ENCODE measurements around the gene GALK1.

Gene GALK1

DNA sequence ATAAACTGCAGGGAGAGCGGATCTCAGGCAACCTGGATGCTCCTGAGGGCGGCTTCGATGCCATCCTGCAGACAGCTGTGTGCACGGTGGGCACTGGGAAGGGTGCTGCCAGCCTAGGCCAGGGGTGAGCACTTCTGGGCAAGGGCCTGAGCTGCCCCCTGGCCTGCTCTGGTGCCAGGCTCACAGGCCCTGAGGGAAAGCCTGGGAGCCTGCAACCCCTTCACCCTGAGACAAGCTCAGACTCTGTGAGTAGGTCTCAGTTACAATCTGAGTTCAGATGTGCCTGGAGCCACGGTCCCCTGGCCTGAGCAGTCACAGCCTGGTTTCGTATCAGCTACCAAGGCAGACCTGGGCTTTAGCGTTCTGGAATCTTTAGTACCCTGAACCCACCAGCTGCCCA lies 35.6 kb downstream of the GALK1 start:
- Histone ChIP-seq H3K4me1 (ENCODE audit: control insufficient read depth, insufficient read depth, low read length) (no peaks in the 10 kb centered on the region), H3K27me3 (ENCODE audit: control insufficient read depth, insufficient read depth, low read length) (no peaks in the 10 kb centered on the region), H3K27ac (ENCODE audit: low read depth, low read length) (no peak overlapping the region), H3K9me3 (ENCODE audit: control insufficient read depth, insufficient read depth, low read length) (no peaks in the 10 kb centered on the region), H3K9ac (ENCODE audit: low read depth, low read length) (no peak overlapping the region), H3K4me3 (ENCODE audit: low read depth, low read length) (no peak overlapping the region), H3K36me3 (ENCODE audit: control insufficient read depth, insufficient read depth, low read length) (no peaks in the 10 kb centered on the region)

DNA sequence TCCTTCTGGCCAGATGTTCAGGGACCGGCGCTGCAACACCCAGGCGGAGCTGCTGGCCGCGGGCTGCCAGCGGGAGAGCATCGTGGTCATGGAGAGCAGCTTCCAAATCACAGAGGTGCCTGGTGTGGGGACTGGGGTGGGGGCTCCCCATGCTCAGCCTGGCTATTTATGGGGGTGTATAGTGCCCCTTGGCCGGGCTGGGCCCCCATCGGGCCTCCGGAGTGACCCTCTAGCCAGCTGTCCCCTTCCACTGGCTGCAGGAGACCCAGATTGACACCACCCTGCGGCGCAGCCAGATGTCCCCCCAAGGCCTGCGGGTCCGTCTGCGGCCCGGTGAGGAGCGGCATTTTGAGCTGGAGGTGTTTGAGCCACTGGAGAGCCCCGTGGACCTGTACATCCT lies 37.6 kb downstream of the GALK1 start:
- H3K9ac ChIP-seq (ENCODE audit: low read depth, low read length), result no peak overlapping the region
- H3K36me3 ChIP-seq (ENCODE audit: control insufficient read depth, insufficient read depth, low read length), result no peaks in the 10 kb centered on the region
- no peaks in the 10 kb centered on the region for H3K9me3 ChIP-seq (ENCODE audit: control insufficient read depth, insufficient read depth, low read length)
- H3K4me3 ChIP-seq (ENCODE audit: low read depth, low read length), result no peak overlapping the region
- no peak overlapping the region for H3K27ac ChIP-seq (ENCODE audit: low read depth, low read length)
- no peaks in the 10 kb centered on the region for H3K27me3 ChIP-seq (ENCODE audit: control insufficient read depth, insufficient read depth, low read length)
- H3K4me1 ChIP-seq (ENCODE audit: control insufficient read depth, insufficient read depth, low read length), result no peaks in the 10 kb centered on the region

DNA sequence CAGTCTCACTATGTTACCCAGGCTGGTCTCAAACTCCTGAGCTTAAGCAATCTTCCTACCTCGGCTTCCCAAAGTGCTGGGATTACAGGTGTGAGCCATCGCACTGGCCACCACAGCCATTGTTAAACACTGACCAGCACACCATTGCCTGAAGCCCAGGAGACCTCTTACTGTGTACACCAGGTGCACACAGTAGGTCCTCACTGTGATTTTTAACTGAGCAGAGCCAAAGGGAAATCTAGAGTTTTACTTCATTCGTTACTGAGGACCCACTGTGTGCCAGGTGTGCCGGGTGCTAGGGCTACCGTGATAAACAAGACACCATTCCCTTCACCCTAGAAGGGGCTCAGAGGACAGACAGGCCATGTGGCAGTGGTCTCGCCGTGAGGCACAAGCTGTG lies 39.5 kb downstream of the GALK1 start:
- Histone ChIP-seq H3K4me3 (ENCODE audit: low read depth, low read length) (no peak overlapping the region), H3K9me3 (ENCODE audit: control insufficient read depth, insufficient read depth, low read length) (no peaks in the 10 kb centered on the region), H3K9ac (ENCODE audit: low read depth, low read length) (no peak overlapping the region; the same call in 1 of the 2 replicates), H3K36me3 (ENCODE audit: control insufficient read depth, insufficient read depth, low read length) (no peaks in the 10 kb centered on the region), H3K27ac (ENCODE audit: low read depth, low read length) (no peak overlapping the region), H3K27me3 (ENCODE audit: control insufficient read depth, insufficient read depth, low read length) (peaks cover 7% of the 10 kb centered on the region), H3K4me1 (ENCODE audit: control insufficient read depth, insufficient read depth, low read length) (no peaks in the 10 kb centered on the region)

GRCh38 chr17:75724016-75725003 lies 40.7 kb downstream of the GALK1 start:
- no peak overlapping the region for H3K4me3 ChIP-seq (ENCODE audit: low read depth, low read length)
- peaks cover 18% of the 10 kb centered on the region for H3K27me3 ChIP-seq (ENCODE audit: control insufficient read depth, insufficient read depth, low read length)

DNA sequence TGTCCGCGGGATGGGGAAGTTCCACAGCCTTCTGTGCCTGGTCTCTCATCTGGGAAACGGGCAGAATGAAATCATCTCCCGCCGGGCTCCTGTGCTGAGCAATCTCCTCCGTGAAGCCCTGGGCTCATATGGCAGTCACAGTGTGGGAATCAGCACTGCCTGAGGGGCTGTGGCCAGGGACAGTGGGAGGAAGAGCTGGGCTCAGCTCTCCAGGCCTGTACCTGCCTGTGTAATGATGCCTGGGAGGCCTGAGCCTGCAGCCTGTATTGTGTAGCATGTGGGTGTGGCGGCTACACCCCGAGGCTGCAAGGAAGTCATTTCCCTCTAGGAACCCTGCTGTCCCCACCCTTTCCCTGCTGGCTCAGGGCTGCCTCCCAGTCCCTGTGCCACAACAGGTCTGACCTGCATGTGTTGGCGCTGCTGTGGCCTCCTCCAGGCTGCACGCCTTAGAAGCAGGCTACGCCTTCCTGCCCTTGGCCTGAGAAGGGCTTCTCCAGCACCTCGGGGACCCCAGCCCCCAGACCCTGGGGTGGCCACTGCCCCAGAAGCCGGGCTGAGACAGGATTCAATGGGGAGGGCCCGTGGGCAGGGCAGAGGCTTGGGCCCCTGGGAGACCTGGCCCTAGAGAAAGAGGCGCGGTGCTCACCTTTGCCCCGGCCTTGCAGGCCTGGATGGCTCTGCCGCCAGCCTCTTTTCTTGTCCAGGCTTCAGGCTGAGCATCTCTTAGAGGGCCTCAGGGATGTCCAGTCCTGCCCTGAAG lies 41.6 kb downstream of the GALK1 start:
- Histone ChIP-seq H3K4me3 (ENCODE audit: low read depth, low read length) (no peak overlapping the region), H3K9ac (ENCODE audit: low read depth, low read length) (no peak overlapping the region), H3K9me3 (ENCODE audit: control insufficient read depth, insufficient read depth, low read length) (no peaks in the 10 kb centered on the region), H3K4me1 (ENCODE audit: control insufficient read depth, insufficient read depth, low read length) (no peaks in the 10 kb centered on the region), H3K27ac (ENCODE audit: low read depth, low read length) (no peak overlapping the region), H3K36me3 (ENCODE audit: control insufficient read depth, insufficient read depth, low read length) (no peaks in the 10 kb centered on the region), H3K27me3 (ENCODE audit: control insufficient read depth, insufficient read depth, low read length) (peaks cover 22% of the 10 kb centered on the region)

More at GRCh38 chr17:75724016-75725003, 40.7 kb downstream of the GALK1 start:
- Histone ChIP-seq H3K4me1 (ENCODE audit: control insufficient read depth, insufficient read depth, low read length) (no peaks in the 10 kb centered on the region), H3K36me3 (ENCODE audit: control insufficient read depth, insufficient read depth, low read length) (no peaks in the 10 kb centered on the region), H3K27ac (ENCODE audit: low read depth, low read length) (no peak overlapping the region), H3K9me3 (ENCODE audit: control insufficient read depth, insufficient read depth, low read length) (no peaks in the 10 kb centered on the region), H3K9ac (ENCODE audit: low read depth, low read length) (no peak overlapping the region)

GRCh38 chr17:75722542-75723095 lies 42.4 kb downstream of the GALK1 start:
- Histone ChIP-seq H3K27ac (ENCODE audit: low read depth, low read length) (no peak overlapping the region), H3K27me3 (ENCODE audit: control insufficient read depth, insufficient read depth, low read length) (peaks cover 22% of the 10 kb centered on the region), H3K9ac (ENCODE audit: low read depth, low read length) (no peak overlapping the region), H3K4me3 (ENCODE audit: low read depth, low read length) (no peak overlapping the region), H3K36me3 (ENCODE audit: control insufficient read depth, insufficient read depth, low read length) (no peaks in the 10 kb centered on the region), H3K9me3 (ENCODE audit: control insufficient read depth, insufficient read depth, low read length) (no peaks in the 10 kb centered on the region), H3K4me1 (ENCODE audit: control insufficient read depth, insufficient read depth, low read length) (no peaks in the 10 kb centered on the region)

- H3K9me3 ChIP-seq (ENCODE audit: control insufficient read depth, insufficient read depth, low read length), result no peaks in the 10 kb centered on the region
- peak overlapping the region; percentile 56 for H3K4me3 ChIP-seq (ENCODE audit: low read depth, low read length)
- H3K27me3 ChIP-seq (ENCODE audit: control insufficient read depth, insufficient read depth, low read length), result peaks cover 22% of the 10 kb centered on the region
- H3K27ac ChIP-seq (ENCODE audit: low read depth, low read length), result no peak overlapping the region
- H3K9ac ChIP-seq (ENCODE audit: low read depth, low read length), result no peak overlapping the region
- no peaks in the 10 kb centered on the region for H3K4me1 ChIP-seq (ENCODE audit: control insufficient read depth, insufficient read depth, low read length)
- no peaks in the 10 kb centered on the region for H3K36me3 ChIP-seq (ENCODE audit: control insufficient read depth, insufficient read depth, low read length)
Observed at GRCh38 chr17:75722076-75722475, 42.9 kb downstream of the GALK1 start.

DNA sequence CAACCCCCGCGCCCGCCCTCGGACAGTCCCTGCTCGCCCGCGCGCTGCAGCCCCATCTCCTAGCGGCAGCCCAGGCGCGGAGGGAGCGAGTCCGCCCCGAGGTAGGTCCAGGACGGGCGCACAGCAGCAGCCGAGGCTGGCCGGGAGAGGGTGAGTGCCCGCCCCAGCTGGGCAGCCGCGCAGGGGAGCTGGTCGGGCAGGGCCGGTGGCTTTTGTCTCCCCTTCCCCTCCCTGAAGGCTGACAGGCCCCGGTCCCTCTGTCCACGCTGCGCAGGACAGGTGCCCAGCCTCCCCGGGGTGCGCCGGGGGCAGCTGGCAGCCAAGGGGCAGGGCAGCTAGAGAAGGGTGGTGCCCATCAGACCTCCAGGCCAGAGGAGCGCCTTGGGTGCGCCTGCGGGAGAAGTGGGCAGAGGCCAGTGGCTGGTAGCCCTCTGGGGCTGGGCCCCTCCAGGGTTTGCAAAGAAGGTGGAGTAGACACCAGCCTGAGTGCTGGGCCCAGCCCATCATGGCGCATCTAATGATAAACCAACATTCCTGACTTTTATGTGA lies 43.5 kb downstream of the GALK1 start:
- H3K4me3 ChIP-seq (ENCODE audit: low read depth, low read length), result peak overlapping the region; percentile 56
- no peaks in the 10 kb centered on the region for H3K9me3 ChIP-seq (ENCODE audit: control insufficient read depth, insufficient read depth, low read length)
- no peaks in the 10 kb centered on the region for H3K36me3 ChIP-seq (ENCODE audit: control insufficient read depth, insufficient read depth, low read length)
- peaks cover 22% of the 10 kb centered on the region for H3K27me3 ChIP-seq (ENCODE audit: control insufficient read depth, insufficient read depth, low read length)
- H3K9ac ChIP-seq (ENCODE audit: low read depth, low read length), result no peak overlapping the region
- H3K4me1 ChIP-seq (ENCODE audit: control insufficient read depth, insufficient read depth, low read length), result no peaks in the 10 kb centered on the region
- no peak overlapping the region for H3K27ac ChIP-seq (ENCODE audit: low read depth, low read length)

DNA sequence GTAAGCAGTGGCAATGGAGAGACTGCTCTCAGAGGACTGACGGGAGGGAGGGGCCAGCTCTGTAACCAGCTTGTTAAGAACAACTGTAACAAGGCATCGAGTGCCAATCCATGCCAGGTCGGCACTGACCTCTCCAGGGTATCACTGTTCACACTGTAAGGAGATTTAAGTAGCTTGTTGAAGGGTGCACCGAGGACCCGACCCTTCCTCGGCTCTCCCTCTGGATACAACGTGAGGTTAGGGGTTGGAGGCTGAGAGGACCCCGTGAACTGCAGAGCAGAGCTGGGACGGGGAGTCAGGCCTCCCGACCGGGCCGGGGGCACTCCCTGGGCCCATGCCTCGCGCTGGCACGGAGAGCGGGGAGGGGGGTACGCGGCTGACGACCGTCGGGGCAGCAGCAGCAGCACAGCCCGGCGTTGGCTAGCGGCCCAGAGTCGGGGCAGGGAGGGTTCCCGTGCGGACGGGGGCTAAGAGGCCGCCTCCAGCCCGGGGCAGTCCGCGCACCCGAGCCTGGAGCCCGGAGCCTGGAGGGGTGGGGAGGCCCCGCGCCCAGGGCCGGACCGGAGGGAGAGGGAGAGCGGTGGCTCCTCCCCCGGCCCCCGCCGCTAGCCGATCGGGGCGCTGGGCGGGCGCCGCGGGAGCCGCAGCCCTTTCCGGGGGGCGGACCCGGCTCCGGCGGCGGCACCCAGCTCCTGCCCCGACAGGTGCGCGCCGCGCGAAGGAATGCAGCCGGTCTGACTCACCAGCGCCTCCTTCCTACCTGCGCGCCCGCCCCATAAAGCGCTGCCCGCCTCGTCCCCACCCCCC lies 44.1 kb downstream of the GALK1 start, which contains the start of gene ITGB4:
ITGB4 (plus strand) TSS at position 804 of the 807 bp plus-strand sequence. CDS start 3,245 bp downstream, outside the sequence.
- Histone ChIP-seq H3K27ac (ENCODE audit: low read depth, low read length) (no peak within 1 kb of the TSS), H3K9ac (ENCODE audit: low read depth, low read length) (peak within 1 kb of the TSS; percentile 26), H3K36me3 (ENCODE audit: control insufficient read depth, insufficient read depth, low read length) (no peaks in the 10 kb centered on the region), H3K9me3 (ENCODE audit: control insufficient read depth, insufficient read depth, low read length) (no peaks in the 10 kb centered on the region), H3K4me1 (ENCODE audit: control insufficient read depth, insufficient read depth, low read length) (no peaks in the 10 kb centered on the region), H3K4me3 (ENCODE audit: low read depth, low read length) (peak within 1 kb of the TSS; percentile 68), H3K27me3 (ENCODE audit: control insufficient read depth, insufficient read depth, low read length) (peaks cover 22% of the 10 kb centered on the region)

GRCh38 chr17:75719732-75720131 lies 45.3 kb downstream of the GALK1 start:
- peaks cover 22% of the 10 kb centered on the region for H3K27me3 ChIP-seq (ENCODE audit: control insufficient read depth, insufficient read depth, low read length)

More at GRCh38 chr17:75719732-75720131, 45.3 kb downstream of the GALK1 start:
- no peaks in the 10 kb centered on the region for H3K9me3 ChIP-seq (ENCODE audit: control insufficient read depth, insufficient read depth, low read length)
- H3K4me3 ChIP-seq (ENCODE audit: low read depth, low read length), result no peak overlapping the region
- no peak overlapping the region for H3K27ac ChIP-seq (ENCODE audit: low read depth, low read length)
- no peak overlapping the region for H3K9ac ChIP-seq (ENCODE audit: low read depth, low read length)
- H3K4me1 ChIP-seq (ENCODE audit: control insufficient read depth, insufficient read depth, low read length), result no peaks in the 10 kb centered on the region
- H3K36me3 ChIP-seq (ENCODE audit: control insufficient read depth, insufficient read depth, low read length), result no peaks in the 10 kb centered on the region

Measured in HUES48 (cell line).